IMR-90 (cell line): Measurements from ENCODE around the gene FAM114A2. TPM values are rescaled to one million over a fixed set of nuclear protein-coding genes. Genes with fewer than 3 reads are reported as not detected.
"Not testable (repeated sequence)": the region's sequence is repeated elsewhere in the genome, so short reads cannot be mapped to it uniquely, and the experiment has no call there.

Experiments used
- ATAC-seq: fragments of 200-7000 bp; cut with Tn5 transposase; 2 replicates; pipeline ENCODE4 v1.9.1; 2020; ENCODE audit warnings: low read depth, mild to moderate bottlenecking, moderate library complexity
- BruUV-seq: library from RNA; stranded (reverse); fragments of 400-500 nt; replicated peaks from 2 replicates; lab custom pipeline; 2021; lab: Mats Ljungman, UMichigan
- CTCF ChIA-PET: fragments of 300-600 bp; formaldehyde crosslinking; extraction: SDS; loops from one replicate; lab custom pipeline; 2021; ENCODE audit warnings: antibody characterized with exemption; lab: Yijun Ruan, JAX
- POLR2A ChIA-PET: fragments of 300-600 bp; sonication (Branson Sonifier 250); formaldehyde crosslinking; loops from one replicate; lab custom pipeline; 2022; ENCODE audit warnings: antibody characterized with exemption; ENCODE audit not compliant: unreplicated experiment; lab: Charles Lee
- DNase-seq: peaks from one replicate; pipeline ENCODE4 v3.0.0; 2013
- H2AFZ ChIP-seq: replicated peaks from 2 replicates; pipeline ENCODE3; 2013; ENCODE audit warnings: low read length, mild to moderate bottlenecking; ENCODE audit not compliant: poor library complexity
- H2AK5ac ChIP-seq: 2 replicates; pipeline ENCODE4 v1.6.1; 2013; ENCODE audit warnings: low read depth, low read length, inconsistent platforms
- H2AK9ac ChIP-seq: replicated peaks from 2 replicates; pipeline ENCODE3; 2013; ENCODE audit warnings: mild to moderate bottlenecking, low read depth, low read length, moderate library complexity; ENCODE audit not compliant: poor library complexity
- H2BK120ac ChIP-seq: 2 replicates; pipeline ENCODE4 v1.6.1; 2013; ENCODE audit warnings: low read depth, low read length, inconsistent platforms
- H2BK15ac ChIP-seq: 3 replicates; pipeline ENCODE4 v1.6.1; 2013; ENCODE audit warnings: low read depth, low read length, inconsistent platforms
- H2BK20ac ChIP-seq: 2 replicates; pipeline ENCODE4 v1.6.1; 2013; ENCODE audit warnings: low read depth, mild to moderate bottlenecking, inconsistent platforms, low read length, moderate library complexity
- H2BK5ac ChIP-seq: 2 replicates; pipeline ENCODE4 v1.6.1; 2013; ENCODE audit warnings: mild to moderate bottlenecking, low read depth, low read length, inconsistent platforms; ENCODE audit not compliant: poor library complexity, severe bottlenecking
- H3K14ac ChIP-seq: replicated peaks from 2 replicates; pipeline ENCODE4 v1.6.1; 2013; ENCODE audit warnings: low read depth, low read length, inconsistent platforms
- H3K18ac ChIP-seq: 2 replicates; pipeline ENCODE4 v1.6.1; 2013; ENCODE audit warnings: low read depth, low read length, control low read depth
- H3K23ac ChIP-seq: 2 replicates; pipeline ENCODE4 v1.6.1; 2013; ENCODE audit warnings: low read depth, low read length, inconsistent platforms
- H3K27ac ChIP-seq: 2 replicates; pipeline ENCODE4 v1.5.1; 2013; ENCODE audit warnings: mild to moderate bottlenecking, control low read depth, low read length; ENCODE audit not compliant: insufficient read depth
- H3K27me3 ChIP-seq: 2 replicates; pipeline ENCODE4 v1.6.1; 2013; ENCODE audit warnings: low read length; ENCODE audit not compliant: control insufficient read depth, insufficient read depth
- H3K36me3 ChIP-seq: 2 replicates; pipeline ENCODE4 v1.6.1; 2013; ENCODE audit warnings: low read length, mixed read lengths; ENCODE audit not compliant: control insufficient read depth, insufficient read depth
- H3K4ac ChIP-seq: 2 replicates; pipeline ENCODE4 v1.6.1; 2013; ENCODE audit warnings: low read depth, low read length, inconsistent platforms
- H3K4me1 ChIP-seq: 2 replicates; pipeline ENCODE4 v1.6.1; 2013; ENCODE audit warnings: low read length, mixed read lengths; ENCODE audit not compliant: control insufficient read depth, insufficient read depth
- H3K4me2 ChIP-seq: 2 replicates; pipeline ENCODE4 v1.6.1; 2013; ENCODE audit warnings: low read depth, mild to moderate bottlenecking, control low read depth, low read length, moderate library complexity
- H3K4me3 ChIP-seq: 2 replicates; pipeline ENCODE4 v1.5.1; 2013; ENCODE audit warnings: low read depth, mild to moderate bottlenecking, control low read depth, low read length, moderate library complexity; ENCODE audit not compliant: insufficient read depth
- H3K56ac ChIP-seq: 2 replicates; pipeline ENCODE4 v1.6.1; 2013; ENCODE audit warnings: low read length, inconsistent platforms; ENCODE audit not compliant: insufficient read depth; ENCODE audit errors: extremely low read depth
- H3K79me1 ChIP-seq, 2 experiments: 2 replicates each; pipeline ENCODE4 v1.6.1; 2013; ENCODE audit warnings: low read length in 2 of 2, inconsistent platforms in 1 of 2, low read depth in 1 of 2
- H3K9ac ChIP-seq: 2 replicates; pipeline ENCODE4 v1.6.1; 2013; ENCODE audit warnings: low read depth, low read length, control low read depth
- H3K9me1 ChIP-seq: 2 replicates; pipeline ENCODE4 v1.6.1; 2013; ENCODE audit warnings: low read length, inconsistent platforms; ENCODE audit not compliant: insufficient read depth
- H3K9me3 ChIP-seq: 2 replicates; pipeline ENCODE4 v1.6.1; 2013; ENCODE audit warnings: low read length; ENCODE audit not compliant: control insufficient read depth, insufficient read depth
- H4K20me1 ChIP-seq: 2 replicates; pipeline ENCODE4 v1.6.1; 2013; ENCODE audit warnings: low read length, inconsistent platforms; ENCODE audit not compliant: insufficient read depth
- H4K5ac ChIP-seq: 2 replicates; pipeline ENCODE4 v1.6.1; 2013; ENCODE audit warnings: mild to moderate bottlenecking, low read depth, low read length, control low read depth
- H4K8ac ChIP-seq, 2 experiments: 2 replicates each; pipeline ENCODE4 v1.6.1; 2013; ENCODE audit warnings: low read depth in 2 of 2, low read length in 2 of 2, control low read depth in 1 of 2, inconsistent platforms in 1 of 2
- H4K91ac ChIP-seq: 2 replicates; pipeline ENCODE4 v1.6.1; 2013; ENCODE audit warnings: low read depth, low read length, inconsistent platforms; ENCODE audit not compliant: insufficient read depth
- CHD1 ChIP-seq: IDR thresholded peaks from 2 replicates; pipeline ENCODE4 v1.6.1; 2012; ENCODE audit warnings: low read depth, low read length, improper control_type of control experiment
- MAFK ChIP-seq: IDR thresholded peaks from 2 replicates; pipeline ENCODE4 v1.6.1; 2012; ENCODE audit warnings: low read depth, low read length, improper control_type of control experiment
- POLR2A ChIP-seq: IDR thresholded peaks from 2 replicates; pipeline ENCODE4 v1.6.1; 2012; ENCODE audit warnings: mild to moderate bottlenecking, low read depth, low read length
- WGBS, 2 experiments: methylation state at CpG; one replicate each; pipeline versions ENCODE4 v1.1.5 to v1.1.7; 2013; ENCODE audit warnings: missing lambda C conversion rate in 2 of 2; ENCODE audit not compliant: insufficient read length in 1 of 2; ENCODE audit errors: extremely low coverage in 2 of 2; 5-methylcytosine and 5-hydroxymethylcytosine counted together
- dilution Hi-C: fragments of 300-500 bp; cut with HindIII; formaldehyde crosslinking; loops from one replicate; pipeline ENCODE4 v1.14.3; 2018; ENCODE audit warnings: low sequenced_read_pairs; ENCODE audit not compliant: unreplicated experiment
- in situ Hi-C: fragments of 300-500 bp; cut with MboI; formaldehyde crosslinking; loops from 3 replicates; pipeline ENCODE4 v1.14.3; 2019; ENCODE audit warnings: low sequenced_read_pairs, inconsistent platforms, mixed read lengths
- intact Hi-C: fragments of 100-400 bp; cut with micrococcal nuclease; formaldehyde crosslinking; loops from 2 replicates; pipeline ENCODE4 v1.10.0; 2022
- polyA plus RNA-seq, 3 experiments: library from polyadenylated mRNA; depleted of rRNA; stranded (reverse); fragments of >200 nt; gene quantifications; 2 replicates each; pipeline ENCODE4 v1.2.3, GENCODE V29; 2012; ENCODE audit warnings: low replicate concordance in 1 of 3
- total RNA-seq: library from RNA; depleted of rRNA; stranded (reverse); fragments of >200 nt; gene quantifications from 2 replicates; pipeline ENCODE4 v1.2.3, GENCODE V29; 2012

FAM114A2 gene
- total and polyA plus RNA-seq, 2 of the 4 experiments (the other 2 are of a cell fraction) = 13.2 to 41.2 TPM

GRCh38 chr5:154071799-154072413 is 33.2 kb upstream of the FAM114A2 start:
- dilution Hi-C loops = no loop called here

GRCh38 chr5:154069854-154070253 is 31.1 kb upstream of the FAM114A2 start:
- H2AK5ac ChIP-seq, H2BK120ac ChIP-seq, H3K79me1 ChIP-seq, H3K4me2 ChIP-seq, DNase-seq, H3K56ac ChIP-seq, H4K20me1 ChIP-seq, H3K9me1 ChIP-seq, H4K8ac ChIP-seq, ATAC-seq, POLR2A ChIA-PET, H2BK20ac ChIP-seq, H3K27ac ChIP-seq, H4K91ac ChIP-seq, H4K5ac ChIP-seq, H3K36me3 ChIP-seq, H2AFZ ChIP-seq, H3K18ac ChIP-seq, H3K4me1 ChIP-seq, H3K4me3 ChIP-seq, H3K4ac ChIP-seq, H2BK15ac ChIP-seq, H3K9ac ChIP-seq, H3K9me3 ChIP-seq, H2BK5ac ChIP-seq, dilution Hi-C loops, H3K14ac ChIP-seq, BruUV-seq, H3K23ac ChIP-seq, H3K27me3 ChIP-seq, H2AK9ac ChIP-seq: not testable (repeated sequence)
- in situ Hi-C loops = loop anchor here (5.0 to 10.0 kb wide), 3 partner anchors 117 to 545 kb away; no protein-coding TSS in a partner anchor
- CTCF ChIA-PET = interaction anchor here (0.6 to 1.1 kb wide), 3 partner anchors 110 to 646 kb away, joined by 3 to 4 read pairs (median 4); no protein-coding TSS in a partner anchor
- intact Hi-C loops = loop anchor here (5.0 kb wide), 1 partner anchor 397 kb away; no protein-coding TSS in a partner anchor
- 40% methylated on average over 1 of the region's 5 CpGs; no CpG with 5 or more reads in 1 of the 2 experiments for WGBS, 2 experiments

More at GRCh38 chr5:154071799-154072413, 33.2 kb upstream of the FAM114A2 start:
- H3K79me1 ChIP-seq = no peaks in the 10 kb centered on the region
- H3K27me3 ChIP-seq = no peaks in the 10 kb centered on the region; the same call in none of the 2 replicates
- no peak for DNase-seq
- WGBS, 2 experiments = 40% methylated on average over 2 of the region's 2 CpGs; no CpG with 5 or more reads in 1 of the 2 experiments
- H3K9ac ChIP-seq = peak overlapping the region; percentile 61; the same call in 1 of the 2 replicates
- no peak overlapping the region for H2BK120ac ChIP-seq
- no peaks in the 10 kb centered on the region for H4K20me1 ChIP-seq
- no peaks in the 10 kb centered on the region for H3K36me3 ChIP-seq
- H3K4me1 ChIP-seq = no peaks in the 10 kb centered on the region
- POLR2A ChIA-PET = no interaction called here
- ATAC-seq = no peak
- intact Hi-C loops (loop anchor here (1.0 to 5.0 kb wide), 6 partner anchors 108 to 568 kb away; no protein-coding TSS in a partner anchor), in situ Hi-C loops (loop anchor here (5.0 to 10.0 kb wide), 3 partner anchors 115 to 543 kb away; no protein-coding TSS in a partner anchor)
- H4K5ac ChIP-seq = no peak overlapping the region
- no TSS peak for BruUV-seq
- peak overlapping the region; percentile 78 for H2AFZ ChIP-seq
- H3K4ac ChIP-seq = no peak overlapping the region
- H3K27ac ChIP-seq = no peak overlapping the region
- H3K23ac ChIP-seq = no peak overlapping the region
- H4K91ac ChIP-seq = no peak overlapping the region
- H3K18ac ChIP-seq = no peak overlapping the region
- H4K8ac ChIP-seq = no peak overlapping the region
- no peaks in the 10 kb centered on the region; the same call in 1 of the 2 replicates for H3K9me1 ChIP-seq
- H3K9me3 ChIP-seq = no peaks in the 10 kb centered on the region
- H2BK20ac ChIP-seq = no peak overlapping the region
- peak overlapping the region; percentile 79 for H3K4me2 ChIP-seq
- no peak overlapping the region for H2AK9ac ChIP-seq
- no peak overlapping the region for H2AK5ac ChIP-seq
- no peak overlapping the region for H3K56ac ChIP-seq
- TF ChIP-seq CHD1 = no peak
- no peak for TF ChIP-seq MAFK
- TF ChIP-seq POLR2A = no peak
- H2BK5ac ChIP-seq = no peak overlapping the region
- H3K4me3 ChIP-seq = no peak overlapping the region
- no peak overlapping the region for H3K14ac ChIP-seq
- CTCF ChIA-PET = interaction anchor here (0.6 to 1.7 kb wide), 20 partner anchors 9 to 599 kb away, joined by 3 to 21 read pairs (median 4); no protein-coding TSS in a partner anchor
- H2BK15ac ChIP-seq = no peak overlapping the region
